SK-MEL-5 (cell line): Measurements from ENCODE around the gene LARP6. TPM values are rescaled to one million over a fixed set of nuclear protein-coding genes. Genes with fewer than 3 reads are reported as not detected.
"Not testable (repeated sequence)": the region's sequence is repeated elsewhere in the genome, so short reads cannot be mapped to it uniquely, and the experiment has no call there.

Experiments
- DNase-seq: peaks from one replicate; pipeline ENCODE4 v3.0.0-alpha.2; 2016; ENCODE audit warnings: low read depth, low spot score
- in situ Hi-C: cut with HindIII; loops from 2 replicates; pipeline ENCODE4 v1.10.0; 2016; ENCODE audit warnings: low sequenced_read_pairs, high pct_unique_total_duplicates, low pct_unique_long_range_greater_than_20kb
- total RNA-seq: library from RNA; depleted of rRNA; stranded (reverse); fragments of >200 nt; shearing (Covaris generic); gene quantifications from 2 replicates; pipeline ENCODE4 v1.2.3, GENCODE V29; 2014

Gene LARP6
- total RNA-seq, 1 experiment from 2014 or later: 25.4 TPM

DNA sequence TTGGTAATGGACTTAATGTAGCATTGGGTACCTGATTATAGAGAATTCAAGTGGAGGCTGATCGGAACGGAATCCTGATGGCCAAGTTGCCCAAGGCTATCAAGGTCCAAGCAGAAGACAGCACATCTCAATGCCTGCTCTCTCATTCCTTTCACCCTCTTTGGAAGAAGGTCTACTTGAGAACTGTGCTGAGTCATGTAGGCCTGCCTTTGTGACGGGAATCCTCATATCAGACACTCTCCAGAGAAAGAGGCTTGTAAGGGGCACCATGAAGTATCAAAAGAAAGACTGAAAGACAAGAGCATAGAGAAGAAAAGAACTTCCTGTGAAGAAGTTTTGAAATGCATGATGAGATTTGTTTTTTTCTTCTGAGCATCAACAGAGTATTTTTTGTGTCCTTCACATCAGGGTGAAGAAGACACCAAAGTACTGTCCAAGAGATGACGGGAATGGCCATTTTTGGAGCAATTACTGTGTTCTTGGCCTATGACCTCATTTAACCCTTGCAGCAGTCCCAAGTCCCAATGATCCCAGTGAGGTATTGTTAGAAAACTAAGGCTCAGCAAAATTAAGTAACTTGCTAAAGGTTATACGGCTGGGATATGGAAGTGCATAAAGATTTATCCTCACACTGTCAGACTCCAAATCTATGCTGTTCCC is 13.2 kb upstream of the LARP6 start:
- in situ Hi-C loops: no loop called here

DNA sequence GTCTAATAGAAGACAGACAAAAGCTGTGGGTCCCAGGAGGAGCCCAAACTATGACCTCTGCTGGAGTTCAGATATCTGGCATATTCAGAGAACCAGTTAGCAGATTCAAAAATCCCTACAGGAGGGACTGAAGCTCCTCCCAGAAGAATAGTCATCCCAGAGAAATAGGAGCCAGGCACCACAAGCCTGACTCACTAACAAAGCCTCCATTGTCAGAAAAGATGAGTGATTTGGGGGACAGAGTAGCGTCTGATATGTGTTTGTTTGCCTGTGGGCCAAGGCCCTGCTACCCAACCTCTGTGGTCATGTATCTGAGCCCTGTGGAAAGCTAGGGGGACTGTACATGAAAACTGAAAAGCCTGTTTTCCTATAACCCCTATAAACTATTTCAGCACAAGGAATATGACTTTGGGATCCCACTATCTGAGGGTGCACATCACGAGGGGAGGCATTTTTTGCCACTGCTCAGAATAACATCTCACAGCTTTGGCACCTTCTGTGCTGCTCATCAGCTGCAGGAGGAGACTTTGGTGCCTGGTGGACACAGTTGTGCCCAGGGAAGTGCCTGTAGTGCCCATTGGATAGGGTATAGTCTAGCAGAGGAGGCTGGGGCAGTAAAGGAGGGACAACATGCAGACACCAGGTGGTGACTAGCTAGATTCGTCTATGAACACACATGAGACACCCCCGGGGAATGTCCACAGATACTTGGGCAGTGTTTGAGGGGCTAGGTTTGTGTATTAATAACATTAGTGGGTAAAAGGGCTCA is 9.7 kb upstream of the LARP6 start:
- DNase-seq: peak; percentile 89
- in situ Hi-C loops: no loop called here

More for the DNA sequence above, 13.2 kb upstream of the LARP6 start:
- DNase-seq: no peak

DNA sequence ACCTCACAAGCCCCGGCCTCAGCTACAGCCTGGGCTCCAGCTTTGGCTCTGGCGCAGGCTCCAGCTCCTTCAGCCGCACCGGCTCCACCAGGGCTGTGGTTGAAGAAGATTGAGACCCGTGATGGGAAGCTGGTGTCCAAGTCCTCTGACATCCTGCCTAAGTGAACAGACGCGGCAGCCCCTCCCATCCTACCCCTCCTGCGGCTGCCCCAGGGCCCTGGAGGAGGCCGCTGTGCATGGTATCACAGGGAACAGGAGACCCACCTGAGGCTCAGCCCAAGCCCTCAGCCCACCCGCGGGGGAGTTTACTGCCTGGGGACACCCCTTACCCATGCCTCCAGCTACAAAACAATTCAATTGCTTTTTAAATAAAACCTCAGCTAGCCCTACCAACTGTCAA is 6.0 kb upstream of the LARP6 start:
- in situ Hi-C loops: no loop called here
- DNase-seq: no peak

DNA sequence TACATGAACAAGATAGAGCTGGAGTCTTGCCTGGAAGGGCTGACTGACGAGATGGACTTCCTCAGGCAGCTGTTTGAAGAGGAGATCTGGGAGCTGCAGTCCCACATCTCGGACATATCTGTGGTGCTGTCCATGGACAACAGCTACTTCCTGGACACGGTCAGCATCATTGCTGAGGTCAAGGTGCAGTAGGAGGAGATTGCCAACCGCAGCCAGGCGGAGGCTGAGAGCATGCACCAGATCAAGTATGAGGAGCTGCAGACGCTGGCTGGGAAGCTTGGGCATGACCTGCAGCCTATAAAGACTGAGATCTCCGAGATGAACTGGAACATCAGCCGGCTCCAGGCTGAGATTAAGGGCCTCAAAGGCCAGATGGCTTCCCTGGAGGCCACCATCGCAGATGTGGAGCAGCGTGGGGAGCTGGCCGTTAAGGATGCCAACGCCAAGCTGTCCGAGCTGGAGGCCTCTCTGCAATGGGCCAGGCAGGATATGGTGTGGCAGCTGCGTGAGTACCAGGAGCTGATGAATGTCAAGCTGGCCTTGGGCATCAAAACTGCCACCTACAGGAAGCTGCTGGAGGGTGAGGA is 5.5 kb upstream of the LARP6 start:
- in situ Hi-C loops: no loop called here
- no peak for DNase-seq

DNA sequence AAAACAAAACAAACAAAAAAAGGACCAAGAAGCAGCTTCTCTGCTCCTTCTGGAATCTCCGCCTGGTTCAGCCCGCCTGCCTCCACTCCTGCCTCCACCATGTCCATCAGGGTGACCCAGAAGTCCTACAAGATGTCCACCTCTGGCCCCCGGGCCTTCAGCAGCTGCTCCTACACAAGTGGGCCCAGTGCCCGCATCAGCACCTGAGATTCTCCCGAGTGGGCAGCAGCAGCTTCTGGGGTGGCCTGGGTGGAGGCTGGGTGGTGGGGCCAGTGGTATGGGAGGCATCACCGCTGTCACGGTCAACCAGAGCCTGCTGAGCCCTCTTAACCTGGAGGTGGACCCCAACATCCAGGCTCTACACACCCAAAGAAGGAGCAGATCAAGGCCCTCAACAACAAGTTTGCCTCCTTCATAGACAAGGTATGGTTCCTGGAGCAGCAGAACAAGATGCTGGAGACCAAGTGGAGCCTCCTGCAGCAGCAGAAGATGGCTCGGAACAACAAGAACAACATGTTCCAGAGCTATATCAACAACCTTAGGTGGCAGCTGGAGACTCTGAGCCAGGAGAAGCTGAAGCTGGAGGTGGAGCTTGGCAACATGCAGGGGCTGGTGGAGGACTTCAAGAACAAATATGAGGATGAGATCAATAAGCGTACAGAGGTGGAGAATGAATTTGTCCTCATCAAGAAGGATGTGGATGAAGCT is 4.8 kb upstream of the LARP6 start:
- in situ Hi-C loops: not testable (repeated sequence)

DNA sequence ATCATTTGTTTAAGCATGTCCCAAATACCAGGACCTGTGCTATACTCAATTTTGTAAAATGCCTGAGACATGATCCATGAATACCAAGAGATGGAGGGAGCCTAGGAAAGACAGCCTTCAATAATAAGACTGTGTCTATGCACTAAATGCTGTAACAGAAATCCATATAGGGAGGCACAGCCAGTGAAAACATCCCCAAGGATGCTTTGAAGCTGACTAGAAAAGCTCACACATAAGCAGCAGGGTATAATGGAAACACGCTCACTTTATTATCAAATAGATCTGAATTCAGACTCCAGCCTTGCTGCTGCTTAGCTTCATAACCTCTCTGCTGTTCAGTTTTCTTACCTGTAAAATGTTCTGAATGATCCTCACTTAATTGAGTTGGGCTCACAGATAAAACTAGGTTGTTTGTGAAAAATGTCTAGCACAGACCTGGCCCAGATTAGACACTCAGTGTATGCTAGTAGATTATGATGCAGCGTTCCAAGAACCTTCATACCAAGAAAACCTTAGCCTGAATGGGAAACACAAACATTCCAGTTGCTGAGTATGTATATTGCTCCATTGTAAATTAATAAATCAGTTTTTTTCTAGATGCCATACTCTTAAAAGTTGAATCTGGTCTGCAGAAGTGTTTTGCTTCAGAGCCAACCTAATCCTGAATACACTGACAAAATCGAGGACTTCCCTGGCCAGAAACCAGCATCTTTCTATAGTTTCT is 3.8 kb upstream of the LARP6 start:
- DNase-seq: no peak
- in situ Hi-C loops: no loop called here

More for the DNA sequence above, 4.8 kb upstream of the LARP6 start:
- not testable (repeated sequence) for DNase-seq

DNA sequence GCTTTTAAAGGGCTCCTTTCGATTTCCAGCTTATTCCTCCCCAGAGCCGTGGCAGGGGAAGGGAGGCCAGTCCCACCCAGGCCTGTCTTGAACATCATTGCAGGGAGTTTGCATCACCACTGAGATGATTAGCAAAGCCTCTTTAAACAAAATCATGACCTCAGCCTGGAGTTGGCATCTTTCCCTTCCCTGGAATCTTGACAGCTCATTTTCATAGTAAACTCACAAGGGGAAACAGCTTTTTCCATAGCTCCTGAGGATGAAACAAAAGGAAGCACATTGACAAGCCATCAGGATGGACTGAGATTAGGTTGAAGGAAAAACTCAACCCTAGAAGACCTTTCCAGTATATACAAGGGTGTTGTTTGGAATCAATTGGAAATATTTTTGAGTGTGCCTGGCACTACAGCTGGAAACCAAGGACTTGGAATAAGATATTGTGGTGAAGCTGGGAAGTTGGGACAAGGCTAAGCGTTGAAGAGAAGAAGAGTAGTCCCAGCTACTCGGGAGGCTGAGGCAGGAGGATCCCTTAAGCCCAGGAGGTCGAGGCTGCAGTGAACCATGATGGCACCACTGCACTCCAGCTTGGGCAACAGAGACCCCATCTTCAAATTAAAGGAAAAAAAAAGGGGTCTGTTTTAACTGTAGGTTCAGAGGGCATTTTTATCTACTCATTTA is 3.1 kb upstream of the LARP6 start:
- DNase-seq: no peak
- in situ Hi-C loops: no loop called here

DNA sequence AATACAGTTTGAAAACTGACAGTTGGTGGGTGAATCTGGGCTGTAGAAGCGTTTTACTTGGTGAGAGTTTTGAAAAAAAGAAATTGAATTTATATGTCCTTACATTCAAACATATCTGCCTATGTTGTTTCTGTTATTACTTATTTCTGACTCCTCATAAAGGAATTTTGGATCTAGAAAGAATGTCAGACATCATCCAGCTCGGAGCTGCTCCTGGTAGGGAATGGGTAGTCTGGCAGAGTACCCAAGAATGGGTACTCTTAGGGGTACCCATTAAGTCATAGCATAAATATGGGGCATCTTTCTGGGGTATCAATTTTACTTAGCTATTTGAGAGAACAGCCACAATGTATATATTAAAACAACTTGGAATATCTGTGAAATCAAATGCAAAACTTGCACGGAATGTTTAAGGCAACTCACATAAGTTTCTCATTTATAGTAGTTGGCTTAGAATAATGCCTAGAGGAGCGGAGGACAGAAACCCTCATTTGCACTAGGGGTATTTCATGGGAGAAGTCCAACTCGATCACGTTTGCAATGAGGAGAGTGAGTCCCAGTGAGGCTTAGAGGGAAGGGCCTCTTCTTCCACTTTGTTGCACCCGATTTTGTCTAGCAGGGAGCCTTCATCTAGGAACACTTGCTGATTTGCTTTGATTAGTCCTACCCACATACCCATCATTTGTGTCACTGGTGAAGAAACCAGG is 2.4 kb upstream of the LARP6 start:
- in situ Hi-C loops: no loop called here
- no peak for DNase-seq

DNA sequence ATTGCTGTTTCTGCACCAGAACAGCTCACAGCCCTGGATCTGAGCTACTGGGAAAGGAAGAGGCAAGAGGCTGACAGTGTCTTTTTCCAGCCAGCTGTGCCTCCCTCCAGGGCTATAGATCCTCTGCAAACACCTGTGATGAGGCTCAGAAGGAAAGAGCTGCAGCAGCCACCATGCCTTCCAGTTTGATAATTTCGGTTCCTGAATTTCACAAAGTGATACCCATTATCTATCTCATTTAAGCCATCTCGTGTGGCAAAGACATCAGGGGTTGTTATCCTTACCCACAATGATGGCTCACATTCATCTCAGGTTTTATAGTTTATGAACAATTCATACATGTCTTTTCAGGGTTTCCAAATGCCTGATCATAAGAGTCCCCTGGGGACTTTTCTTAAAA is 1.8 kb upstream of the LARP6 start:
- in situ Hi-C loops: no loop called here
- no peak for DNase-seq

DNA sequence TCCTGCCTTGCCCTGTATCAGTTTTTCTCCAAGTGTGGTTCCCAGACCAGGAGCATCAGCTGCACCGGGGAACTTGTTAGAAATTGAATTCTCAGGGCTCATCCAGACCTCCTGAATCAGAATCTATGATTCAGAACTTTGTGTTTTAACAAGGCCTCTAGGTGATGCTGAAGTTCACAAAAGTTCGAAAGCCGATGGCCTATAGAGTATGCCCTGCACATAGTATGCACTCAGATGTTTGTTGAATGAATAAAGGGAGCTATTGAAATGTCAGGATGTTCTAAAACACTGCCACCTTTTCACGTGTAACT is 664 bp upstream of the LARP6 start:
- DNase-seq: peak; percentile 17
- in situ Hi-C loops: no loop called here

DNA sequence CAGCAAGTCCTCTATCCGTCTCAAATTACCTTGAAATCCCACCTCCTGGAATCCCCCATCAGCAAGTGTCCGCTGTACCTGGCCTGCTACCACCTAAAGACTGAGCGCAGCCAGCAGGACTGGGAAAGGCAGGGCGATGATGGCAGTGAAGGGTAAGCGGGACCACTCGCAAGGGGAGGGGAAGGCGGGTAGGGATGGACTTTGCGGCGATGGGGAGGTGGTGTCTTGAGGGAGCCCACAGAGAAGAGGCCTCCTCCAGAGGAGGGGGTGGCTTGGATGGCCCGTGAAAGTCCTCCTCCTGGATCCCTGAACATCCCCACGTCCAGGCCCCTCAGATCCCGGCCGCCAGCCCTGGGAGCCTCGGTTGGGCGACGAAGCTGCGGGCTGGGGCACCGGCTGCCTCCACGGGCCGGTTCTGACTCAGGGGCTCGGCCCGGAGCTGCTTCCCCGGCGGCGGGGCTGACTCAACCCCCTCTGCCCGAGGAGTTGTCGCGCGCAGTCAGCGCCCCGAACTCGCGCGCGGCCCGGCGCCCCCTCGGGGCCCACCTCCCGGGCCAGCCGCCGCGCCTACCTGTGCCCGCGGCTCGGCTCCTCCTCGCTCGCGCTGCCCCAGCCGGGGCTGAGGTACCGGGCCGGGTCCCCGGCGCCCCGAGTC is 512 bp downstream of the LARP6 start:
- in situ Hi-C loops: no loop called here
- no peak for DNase-seq

DNA sequence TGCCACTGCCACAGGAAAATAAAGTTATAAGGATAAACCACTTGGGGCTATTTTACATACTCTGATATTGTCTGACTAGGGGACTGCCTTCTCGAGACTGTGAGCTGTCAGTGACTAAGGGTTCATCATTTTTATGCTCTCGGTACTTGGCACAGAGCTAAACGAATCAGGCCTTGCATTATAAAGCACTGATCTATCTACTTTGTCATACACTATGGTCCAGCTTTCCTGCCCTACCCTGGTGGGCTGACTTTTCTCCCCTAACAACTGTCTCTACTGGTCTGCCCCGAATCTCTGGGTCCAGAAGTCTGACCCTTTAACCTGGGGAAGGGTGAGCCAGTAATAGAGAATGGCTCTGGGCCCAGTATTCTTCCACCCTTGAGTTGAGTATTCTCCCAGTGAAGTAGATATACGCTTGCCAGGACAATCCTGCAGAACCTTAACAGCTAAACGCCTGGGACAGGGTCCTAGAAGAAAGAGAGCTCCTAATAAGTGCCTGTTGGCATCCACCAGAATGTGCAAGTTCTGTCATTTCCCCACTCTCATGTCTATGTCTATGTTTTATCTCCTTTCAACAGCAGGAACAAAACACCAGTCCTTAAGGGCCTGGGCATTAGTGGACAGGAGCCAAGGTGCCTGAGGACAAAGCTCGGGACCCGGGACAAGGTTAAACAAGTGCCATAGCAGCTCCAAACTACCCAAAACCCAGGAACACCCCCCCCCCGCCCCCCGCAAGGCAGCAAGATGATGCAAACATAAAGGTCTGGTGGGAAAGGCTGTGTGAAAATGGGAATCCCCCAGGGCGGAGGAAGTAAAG is 1.2 kb downstream of the LARP6 start:
- in situ Hi-C loops: no loop called here
- no peak for DNase-seq

DNA sequence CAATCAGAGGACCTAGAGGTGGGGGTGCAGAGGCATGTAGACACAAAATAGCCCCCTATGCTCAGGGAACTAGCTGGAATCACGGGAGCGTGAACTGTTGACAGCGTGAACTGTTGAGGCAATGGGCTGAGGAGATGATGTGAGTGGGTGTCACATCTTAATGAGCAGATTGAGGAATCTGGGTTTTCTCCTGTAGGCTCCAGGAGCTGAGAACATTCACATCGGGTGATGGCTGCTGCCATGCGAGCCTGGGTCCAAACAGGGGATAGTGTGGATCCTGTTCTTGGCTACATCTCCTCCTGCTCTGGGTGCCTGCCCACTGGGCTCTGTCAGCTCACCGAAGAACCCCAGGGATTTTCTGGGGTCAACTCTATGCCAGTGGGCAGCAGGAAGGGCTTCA is 2.1 kb downstream of the LARP6 start:
- DNase-seq: no peak
- in situ Hi-C loops: no loop called here

DNA sequence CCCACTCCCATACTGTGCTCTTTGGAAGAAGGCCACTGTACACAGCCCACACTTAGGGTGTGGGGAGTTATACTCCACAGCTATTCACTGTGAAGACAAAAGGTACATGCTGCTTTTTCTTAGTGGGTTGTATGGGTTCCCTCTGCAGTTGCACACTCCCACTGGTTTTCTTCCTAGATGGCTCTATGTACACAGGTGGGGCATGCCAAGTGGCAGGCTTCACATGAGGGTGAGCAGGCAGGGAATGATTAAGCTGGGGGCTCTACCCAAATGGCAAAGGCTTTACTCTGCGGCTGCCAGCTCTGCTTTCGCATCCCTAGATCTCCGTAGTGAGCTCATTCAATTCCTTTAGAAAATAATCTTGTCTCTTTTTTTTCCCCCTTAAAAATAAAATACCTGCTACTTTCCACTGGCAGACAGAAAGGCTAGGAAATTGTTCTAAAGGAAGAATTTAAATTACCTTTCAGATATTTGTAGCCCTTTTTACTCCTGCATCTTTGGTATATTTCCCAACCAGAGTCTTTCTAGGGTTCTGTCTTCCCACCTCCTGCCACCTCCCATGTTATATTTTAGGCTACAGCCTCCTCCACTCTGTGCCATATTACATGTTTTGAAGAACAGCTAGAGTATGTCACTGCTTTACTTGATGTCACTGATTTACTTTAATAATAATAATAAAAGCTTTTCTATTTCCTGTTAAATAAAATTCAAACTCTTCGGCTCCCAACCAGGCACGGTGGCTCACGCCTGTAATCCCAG is 8.2 kb downstream of the LARP6 start:
- in situ Hi-C loops: no loop called here
- no peak for DNase-seq

DNA sequence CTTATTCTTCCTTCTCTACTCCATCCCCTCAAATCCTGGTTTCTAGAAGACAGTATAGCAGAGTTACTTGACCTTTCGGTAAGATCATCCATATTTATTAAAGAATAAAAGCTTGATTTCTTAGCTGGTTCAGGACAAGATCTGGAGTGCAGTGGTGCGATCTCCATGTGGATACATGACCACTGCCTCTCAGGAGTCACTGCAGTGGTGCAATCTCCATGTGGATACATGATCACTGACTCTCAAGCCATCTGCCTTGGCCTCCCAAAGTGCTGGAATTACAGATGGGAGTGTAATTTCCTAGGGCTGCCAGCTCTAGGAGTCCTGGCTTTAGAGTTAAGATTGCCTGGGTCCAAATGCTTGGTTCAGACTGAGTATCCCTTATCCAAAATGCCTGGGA is 16.5 kb downstream of the LARP6 start:
- in situ Hi-C loops: no loop called here
- DNase-seq: no peak
